ENCODE measurements around the gene ROM1.
A peak's percentile ranks its signal among the peaks of the same experiment; 100 is the strongest.

Gene ROM1

DNA sequence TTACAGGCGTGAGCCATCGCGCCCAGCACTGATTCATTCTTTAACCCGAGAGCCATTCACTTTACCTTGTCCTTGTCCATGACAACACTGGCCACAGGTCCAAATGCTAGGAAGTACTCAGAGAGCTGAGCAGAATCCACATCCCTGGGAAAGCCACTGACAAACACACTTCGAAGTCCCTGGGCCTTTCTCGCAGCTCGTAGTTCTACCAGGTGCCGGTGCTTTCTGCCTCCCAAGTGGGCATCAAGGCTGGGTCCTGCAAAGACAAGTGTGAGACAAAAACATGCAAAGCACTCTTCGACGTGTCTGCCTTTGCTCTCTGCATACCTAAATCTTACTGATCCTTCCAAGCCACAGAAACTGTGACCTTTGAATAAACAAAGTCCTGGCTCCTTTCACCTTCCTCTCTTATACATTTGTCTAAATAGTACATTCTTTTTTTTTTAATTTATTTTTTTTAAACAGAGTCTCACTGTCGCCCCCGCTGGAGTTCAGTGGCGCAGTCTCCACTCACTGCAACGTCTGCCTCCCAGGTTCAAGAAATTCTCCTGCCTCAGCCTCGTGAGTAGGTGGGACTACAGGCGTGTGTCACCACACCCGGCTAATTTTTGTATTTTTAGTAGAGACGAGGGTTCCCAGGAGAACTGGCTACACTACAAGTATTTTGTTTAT lies 24.0 kb upstream of the ROM1 start:
- Histone ChIP-seq H3K27me3 (ENCODE audit: insufficient read depth, poor library complexity, severe bottlenecking) (no peaks in the 10 kb centered on the region), H3K27ac (replicated peaks) (no peak overlapping the region), H3K4me3 (replicated peaks; ENCODE audit: insufficient read depth, low read length) (no peak overlapping the region)
- no peak for DNase-seq (ENCODE audit: low read depth in 1 of 2, low spot score in 1 of 2)
- TF ChIP-seq, protein P1, sequence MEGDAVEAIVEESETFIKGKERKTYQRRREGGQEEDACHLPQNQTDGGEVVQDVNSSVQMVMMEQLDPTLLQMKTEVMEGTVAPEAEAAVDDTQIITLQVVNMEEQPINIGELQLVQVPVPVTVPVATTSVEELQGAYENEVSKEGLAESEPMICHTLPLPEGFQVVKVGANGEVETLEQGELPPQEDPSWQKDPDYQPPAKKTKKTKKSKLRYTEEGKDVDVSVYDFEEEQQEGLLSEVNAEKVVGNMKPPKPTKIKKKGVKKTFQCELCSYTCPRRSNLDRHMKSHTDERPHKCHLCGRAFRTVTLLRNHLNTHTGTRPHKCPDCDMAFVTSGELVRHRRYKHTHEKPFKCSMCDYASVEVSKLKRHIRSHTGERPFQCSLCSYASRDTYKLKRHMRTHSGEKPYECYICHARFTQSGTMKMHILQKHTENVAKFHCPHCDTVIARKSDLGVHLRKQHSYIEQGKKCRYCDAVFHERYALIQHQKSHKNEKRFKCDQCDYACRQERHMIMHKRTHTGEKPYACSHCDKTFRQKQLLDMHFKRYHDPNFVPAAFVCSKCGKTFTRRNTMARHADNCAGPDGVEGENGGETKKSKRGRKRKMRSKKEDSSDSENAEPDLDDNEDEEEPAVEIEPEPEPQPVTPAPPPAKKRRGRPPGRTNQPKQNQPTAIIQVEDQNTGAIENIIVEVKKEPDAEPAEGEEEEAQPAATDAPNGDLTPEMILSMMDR (IDR thresholded peaks at IDR 0.05; ENCODE audit: insufficient read depth, low read length) = no peak
- no peak for TF ChIP-seq GABPA (IDR thresholded peaks at IDR 0.05; ENCODE audit: low read depth)
- no peak for TF ChIP-seq POLR2AphosphoS5 (IDR thresholded peaks at IDR 0.05; ENCODE audit: low read depth)
- TF ChIP-seq SPI1 (IDR thresholded peaks at IDR 0.05; ENCODE audit: borderline replicate concordance, low read depth) = no peak
- TF ChIP-seq, protein P2, sequence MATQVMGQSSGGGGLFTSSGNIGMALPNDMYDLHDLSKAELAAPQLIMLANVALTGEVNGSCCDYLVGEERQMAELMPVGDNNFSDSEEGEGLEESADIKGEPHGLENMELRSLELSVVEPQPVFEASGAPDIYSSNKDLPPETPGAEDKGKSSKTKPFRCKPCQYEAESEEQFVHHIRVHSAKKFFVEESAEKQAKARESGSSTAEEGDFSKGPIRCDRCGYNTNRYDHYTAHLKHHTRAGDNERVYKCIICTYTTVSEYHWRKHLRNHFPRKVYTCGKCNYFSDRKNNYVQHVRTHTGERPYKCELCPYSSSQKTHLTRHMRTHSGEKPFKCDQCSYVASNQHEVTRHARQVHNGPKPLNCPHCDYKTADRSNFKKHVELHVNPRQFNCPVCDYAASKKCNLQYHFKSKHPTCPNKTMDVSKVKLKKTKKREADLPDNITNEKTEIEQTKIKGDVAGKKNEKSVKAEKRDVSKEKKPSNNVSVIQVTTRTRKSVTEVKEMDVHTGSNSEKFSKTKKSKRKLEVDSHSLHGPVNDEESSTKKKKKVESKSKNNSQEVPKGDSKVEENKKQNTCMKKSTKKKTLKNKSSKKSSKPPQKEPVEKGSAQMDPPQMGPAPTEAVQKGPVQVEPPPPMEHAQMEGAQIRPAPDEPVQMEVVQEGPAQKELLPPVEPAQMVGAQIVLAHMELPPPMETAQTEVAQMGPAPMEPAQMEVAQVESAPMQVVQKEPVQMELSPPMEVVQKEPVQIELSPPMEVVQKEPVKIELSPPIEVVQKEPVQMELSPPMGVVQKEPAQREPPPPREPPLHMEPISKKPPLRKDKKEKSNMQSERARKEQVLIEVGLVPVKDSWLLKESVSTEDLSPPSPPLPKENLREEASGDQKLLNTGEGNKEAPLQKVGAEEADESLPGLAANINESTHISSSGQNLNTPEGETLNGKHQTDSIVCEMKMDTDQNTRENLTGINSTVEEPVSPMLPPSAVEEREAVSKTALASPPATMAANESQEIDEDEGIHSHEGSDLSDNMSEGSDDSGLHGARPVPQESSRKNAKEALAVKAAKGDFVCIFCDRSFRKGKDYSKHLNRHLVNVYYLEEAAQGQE (IDR thresholded peaks at IDR 0.05; ENCODE audit: insufficient replicate concordance, low read depth) = no peak

DNA sequence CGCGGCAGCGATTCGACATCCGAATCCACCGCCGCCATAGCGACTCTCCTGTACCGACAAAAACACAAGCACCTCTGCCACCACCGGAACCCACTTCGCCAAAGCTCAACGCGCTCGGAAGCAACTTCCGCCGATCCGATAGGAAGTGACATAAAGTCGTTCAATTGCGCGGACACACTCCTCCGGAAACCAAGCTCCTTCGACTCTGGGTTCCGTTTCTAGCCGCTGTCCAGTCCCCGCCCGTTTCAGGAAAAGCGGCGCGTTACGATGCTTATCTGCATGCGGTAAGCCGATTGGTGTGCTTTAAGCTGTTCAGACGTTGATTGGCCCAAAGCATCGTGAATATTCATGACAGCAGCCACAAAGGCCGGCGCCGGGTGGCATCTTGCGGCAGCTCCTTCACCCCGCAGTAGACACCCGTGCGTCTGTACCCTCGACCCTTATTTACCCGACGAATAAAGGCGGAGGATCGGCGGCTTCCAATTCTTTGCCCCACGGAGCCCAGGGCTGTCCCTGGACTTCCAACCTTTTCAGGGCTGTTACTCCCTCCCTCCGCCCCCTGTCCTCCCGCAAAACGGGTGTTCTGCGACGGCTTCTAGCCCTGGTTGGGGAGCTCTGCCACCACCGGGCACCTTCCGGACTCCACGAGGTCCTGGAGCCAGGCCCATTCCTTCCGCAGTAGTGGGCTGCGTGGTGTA lies 21.5 kb upstream of the ROM1 start, which contains the start of gene TUT1:
Gene TUT1, minus strand, starts transcription at position 76 of the 698 bp plus-strand sequence. Its CDS starts 38 bp downstream, at position 38.
- no peaks in the 10 kb centered on the region for H3K27me3 ChIP-seq (ENCODE audit: insufficient read depth, poor library complexity, severe bottlenecking)
- H3K27ac ChIP-seq (replicated peaks) = peak within 1 kb of the TSS; percentile 88
- TF ChIP-seq POLR2AphosphoS5 (IDR thresholded peaks at IDR 0.05; ENCODE audit: low read depth) = peak; percentile 95
- TF ChIP-seq, protein P1 (IDR thresholded peaks at IDR 0.05; ENCODE audit: insufficient read depth, low read length) = no peak
- peak; percentile 99 for TF ChIP-seq GABPA (IDR thresholded peaks at IDR 0.05; ENCODE audit: low read depth)
- TF ChIP-seq, protein P2 (IDR thresholded peaks at IDR 0.05; ENCODE audit: insufficient replicate concordance, low read depth) = peak; percentile 86
- TF ChIP-seq SPI1 (IDR thresholded peaks at IDR 0.05; ENCODE audit: borderline replicate concordance, low read depth) = peak; percentile 42; the same call in 1 of the 2 replicates
- peak; percentile 99 to 100 for DNase-seq (ENCODE audit: low read depth in 1 of 2, low spot score in 1 of 2)
- H3K4me3 ChIP-seq (replicated peaks; ENCODE audit: insufficient read depth, low read length) = peak within 1 kb of the TSS; percentile 74

DNA sequence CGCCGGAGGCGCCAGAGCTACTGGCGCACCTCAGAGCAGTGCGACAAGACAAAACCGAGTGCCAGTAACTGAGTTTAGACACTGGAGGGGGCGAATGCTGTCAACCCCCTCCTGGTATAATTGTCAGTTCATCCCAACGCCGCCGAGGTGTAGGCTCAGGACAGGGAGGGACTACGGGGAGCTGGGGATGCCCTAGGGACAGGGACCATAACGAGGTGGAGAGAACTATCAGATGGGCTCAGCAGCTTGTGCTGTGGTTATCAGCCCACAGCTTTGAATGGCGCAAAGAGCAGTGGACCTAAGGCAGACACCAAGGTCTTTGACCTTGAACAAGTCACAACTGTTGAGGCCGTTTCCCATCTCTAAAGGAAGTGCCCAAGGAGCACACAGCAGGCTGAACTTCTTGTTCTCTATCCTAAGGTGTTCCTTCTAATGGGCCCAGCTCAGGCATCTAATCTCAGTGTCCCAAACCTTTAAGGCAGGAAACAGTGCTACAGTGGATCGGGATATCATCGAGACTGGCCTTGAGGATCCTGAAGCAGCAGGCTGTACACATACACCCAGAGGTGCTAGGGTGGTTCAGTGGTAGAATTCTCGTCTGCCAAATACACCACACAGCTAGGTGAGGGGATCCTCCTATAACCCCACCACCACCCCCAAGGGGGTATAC lies 20.8 kb upstream of the ROM1 start:
- Histone ChIP-seq H3K4me3 (replicated peaks; ENCODE audit: insufficient read depth, low read length) (peak overlapping the region; percentile 41), H3K27me3 (ENCODE audit: insufficient read depth, poor library complexity, severe bottlenecking) (no peaks in the 10 kb centered on the region), H3K27ac (replicated peaks) (peak overlapping the region; percentile 88)
- no peak for TF ChIP-seq SPI1 (IDR thresholded peaks at IDR 0.05; ENCODE audit: borderline replicate concordance, low read depth)
- TF ChIP-seq, protein P1 (IDR thresholded peaks at IDR 0.05; ENCODE audit: insufficient read depth, low read length) = no peak
- TF ChIP-seq GABPA (IDR thresholded peaks at IDR 0.05; ENCODE audit: low read depth) = no peak
- no peak; the same call in none of the 2 replicates for TF ChIP-seq POLR2AphosphoS5 (IDR thresholded peaks at IDR 0.05; ENCODE audit: low read depth)
- TF ChIP-seq, protein P2 (IDR thresholded peaks at IDR 0.05; ENCODE audit: insufficient replicate concordance, low read depth) = no peak
- DNase-seq (ENCODE audit: low read depth in 1 of 2, low spot score in 1 of 2) = no peak

Data from HL-60 (cell line).